SK-N-SH (cell line): ENCODE results near the gene CCNJL. TPM values are rescaled to one million over a fixed set of nuclear protein-coding genes. Genes with fewer than 3 reads are reported as not detected.

Experiments used
- CTCF ChIA-PET: fragments of 300-600, 350-600 bp; formaldehyde crosslinking; extraction: SDS; loops from one replicate; lab custom pipeline; 2021; lab: Yijun Ruan, JAX
- POLR2A ChIA-PET: fragments of 350-600 bp; sonication (Branson Sonifier 250); formaldehyde crosslinking; extraction: SDS; loops from one replicate; lab custom pipeline; 2020; ENCODE audit warnings: antibody characterized with exemption, inconsistent platforms; lab: Yijun Ruan, JAX
- DNase-seq: peaks from one replicate; pipeline ENCODE4 v3.0.0; 2012
- H2AFZ ChIP-seq: fragments of 200-600 bp; sonication (generic); 2 replicates; pipeline ENCODE4 v1.8.1; 2016; ENCODE audit warnings: antibody characterized with exemption, mild to moderate bottlenecking, low read depth
- H3F3A ChIP-seq: fragments of 200-600 bp; sonication (generic); replicated peaks from 2 replicates; pipeline ENCODE3; 2016; ENCODE audit warnings: antibody characterized with exemption, mild to moderate bottlenecking; ENCODE audit not compliant: insufficient read depth
- H3K27ac ChIP-seq, 2 experiments: fragments of 200-500 bp in 1 of 2; fragments of 200-600 bp in 1 of 2; sonication (Bioruptor generic) in 1 of 2; sonication (generic), shearing (Covaris generic) in 1 of 2; 2 replicates each; pipeline versions ENCODE4 v1.5.1 to v1.6.1; 2014 to 2016; ENCODE audit warnings: low read depth in 2 of 2, inconsistent platforms in 1 of 2, low read length in 1 of 2, mild to moderate bottlenecking in 1 of 2, mixed read lengths in 1 of 2
- H3K27me3 ChIP-seq: fragments of 200-600 bp; sonication (generic), shearing (Covaris generic); 2 replicates; pipeline ENCODE4 v1.6.1; 2016; ENCODE audit warnings: mixed run types; ENCODE audit not compliant: insufficient read depth
- H3K36me3 ChIP-seq, 2 experiments: fragments of 200-500 bp in 1 of 2; fragments of 200-600 bp in 1 of 2; sonication (Bioruptor generic) in 1 of 2; sonication (generic) in 1 of 2; replicated peaks in 1 of 2; 2 replicates each; pipeline versions ENCODE3 to v1.5.1; 2014 to 2016; ENCODE audit warnings: low read length in 1 of 2, mild to moderate bottlenecking in 1 of 2; ENCODE audit not compliant: insufficient read depth in 2 of 2, control insufficient read depth in 1 of 2
- H3K4me1 ChIP-seq, 2 experiments: fragments of 200-500 bp in 1 of 2; fragments of 200-600 bp in 1 of 2; sonication (Bioruptor generic) in 1 of 2; sonication (generic), shearing (Covaris generic) in 1 of 2; 2 replicates each; pipeline versions ENCODE4 v1.5.1 to v1.6.1; 2014 to 2016; ENCODE audit warnings: low read depth in 1 of 2, low read length in 1 of 2, mixed run types in 1 of 2; ENCODE audit not compliant: insufficient read depth in 2 of 2, control insufficient read depth in 1 of 2
- H3K4me2 ChIP-seq: fragments of 200-600 bp; sonication (generic), shearing (Covaris generic); 2 replicates; pipeline ENCODE4 v1.6.1; 2017; ENCODE audit warnings: mixed run types
- H3K4me3 ChIP-seq, 2 experiments: fragments of 200-500 bp in 1 of 2; fragments of 200-600 bp in 1 of 2; sonication (Bioruptor generic) in 1 of 2; sonication (generic), shearing (Covaris generic) in 1 of 2; 2 replicates each; pipeline versions ENCODE4 v1.5.1 to v1.8.1; 2014 to 2016; ENCODE audit warnings: low read depth in 2 of 2, inconsistent platforms in 1 of 2, low read length in 1 of 2, mild to moderate bottlenecking in 1 of 2, mixed read lengths in 1 of 2, moderate library complexity in 1 of 2
- H3K79me2 ChIP-seq: fragments of 200-600 bp; sonication (generic); 2 replicates; pipeline ENCODE4 v1.8.1; 2017; ENCODE audit warnings: mild to moderate bottlenecking; ENCODE audit not compliant: insufficient read depth
- H3K9ac ChIP-seq: fragments of 200-600 bp; sonication (generic); 2 replicates; pipeline ENCODE4 v1.6.1; 2017; ENCODE audit warnings: mixed run types
- H3K9me2 ChIP-seq: fragments of 200-600 bp; sonication (generic); 2 replicates; pipeline ENCODE4 v1.6.1; 2017; ENCODE audit warnings: mixed run types
- H3K9me3 ChIP-seq: fragments of 200-600 bp; sonication (generic); 2 replicates; pipeline ENCODE4 v1.6.1; 2017; ENCODE audit warnings: mixed run types, mild to moderate bottlenecking, moderate library complexity
- H4K20me1 ChIP-seq: fragments of 200-600 bp; sonication (generic); 2 replicates; pipeline ENCODE4 v1.6.1; 2017; ENCODE audit warnings: mild to moderate bottlenecking, mixed run types; ENCODE audit not compliant: insufficient read depth
- CHD2 ChIP-seq: fragments of 150-350 bp; IDR thresholded peaks from 2 replicates; pipeline ENCODE4 v1.6.1; 2018; ENCODE audit warnings: low read length; ENCODE audit not compliant: partially characterized antibody
- ELF1 ChIP-seq: IDR thresholded peaks from 2 replicates; pipeline ENCODE4 v1.4.0; 2012
- FOSL2 ChIP-seq: IDR thresholded peaks from 2 replicates; pipeline ENCODE4 v1.4.0; 2012; ENCODE audit warnings: low read depth, mild to moderate bottlenecking, moderate library complexity, borderline replicate concordance
- FOXJ3 ChIP-seq: sonication (generic); formaldehyde crosslinking; IDR thresholded peaks from 2 replicates; pipeline ENCODE4 v1.5.1; 2020; ENCODE audit warnings: mild to moderate bottlenecking, missing genetic modification reagents
- FOXM1 ChIP-seq: IDR thresholded peaks from 2 replicates; pipeline ENCODE4 v1.4.0; 2012; ENCODE audit warnings: low read depth, mild to moderate bottlenecking
- GABPA ChIP-seq: IDR thresholded peaks from 2 replicates; pipeline ENCODE4 v1.4.0; 2012; ENCODE audit warnings: low read depth, mild to moderate bottlenecking
- JUND ChIP-seq: IDR thresholded peaks from 2 replicates; pipeline ENCODE4 v1.4.0; 2012
- MEF2A ChIP-seq: IDR thresholded peaks from 2 replicates; pipeline ENCODE4 v1.4.0; 2012; ENCODE audit warnings: low read depth, borderline replicate concordance
- NFIC ChIP-seq: IDR thresholded peaks from 2 replicates; pipeline ENCODE4 v1.4.0; 2012; ENCODE audit warnings: borderline replicate concordance
- PBX3 ChIP-seq: IDR thresholded peaks from 2 replicates; pipeline ENCODE4; 2012
- REST ChIP-seq: IDR thresholded peaks from 2 replicates; pipeline ENCODE4 v1.6.1; 2012; ENCODE audit warnings: mild to moderate bottlenecking, low read depth, low read length, moderate library complexity
- RFX5 ChIP-seq: IDR thresholded peaks from 2 replicates; pipeline ENCODE4 v1.6.1; 2012; ENCODE audit warnings: mild to moderate bottlenecking, improper control_type of control experiment, low read length
- RXRA ChIP-seq: IDR thresholded peaks from 2 replicates; pipeline ENCODE4 v1.4.0; 2012; ENCODE audit warnings: low read depth, mild to moderate bottlenecking, borderline replicate concordance
- SIN3A ChIP-seq: IDR thresholded peaks from 2 replicates; pipeline ENCODE4 v1.6.1; 2012; ENCODE audit warnings: low read depth, mild to moderate bottlenecking, low read length, moderate library complexity, borderline replicate concordance
- TEAD4 ChIP-seq: IDR thresholded peaks from 2 replicates; pipeline ENCODE4 v1.4.0; 2012; ENCODE audit warnings: mild to moderate bottlenecking, borderline replicate concordance; ENCODE audit not compliant: insufficient read depth
- WGBS: methylation state at CpG from one replicate; pipeline ENCODE4 v1.1.6; 2017; ENCODE audit warnings: low lambda C conversion rate; 5-methylcytosine and 5-hydroxymethylcytosine counted together
- polyA plus RNA-seq, 3 experiments: library from polyadenylated mRNA; depleted of rRNA; stranded (reverse); fragments of >200 nt; gene quantifications; 2 replicates each; pipeline ENCODE4 v1.2.3, GENCODE V29; 2012
- TF ChIP-seq, protein P1 (sequence below): IDR thresholded peaks from 2 replicates; pipeline ENCODE4 v1.4.0; 2012; ENCODE audit warnings: low read depth, borderline replicate concordance
- TF ChIP-seq, protein P2 (sequence below): fragments of 200-600 bp; sonication (generic); IDR thresholded peaks from 2 replicates; pipeline ENCODE4 v1.6.1; 2017; ENCODE audit warnings: antibody characterized with exemption, mild to moderate bottlenecking, moderate library complexity

CCNJL gene
- polyA plus RNA-seq, 1 of the 3 experiments (the other 2 are of a cell fraction), result 7.1 TPM

DNA sequence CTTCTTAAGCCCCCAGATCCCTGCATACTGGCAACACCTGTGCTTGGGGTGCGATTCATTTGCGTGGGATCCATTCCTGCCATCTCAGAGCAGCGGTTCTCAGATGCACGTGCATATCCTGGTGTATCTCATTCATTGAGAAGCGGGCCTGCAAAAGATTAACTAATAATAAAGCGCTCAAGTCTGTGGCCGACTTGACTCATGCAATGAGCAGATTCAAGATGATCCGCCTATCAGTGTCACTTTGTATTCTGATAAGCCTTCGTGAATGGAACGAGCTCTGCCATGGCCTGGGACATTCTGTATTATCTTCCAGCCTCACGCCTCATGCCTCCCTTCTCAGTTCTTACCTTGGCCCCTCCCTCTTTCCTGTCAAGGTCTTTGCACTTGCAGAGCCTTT lies 35.7 kb upstream of the CCNJL start:
- Histone ChIP-seq H2AFZ (no peak overlapping the region), H3K4me2 (no peak overlapping the region), H3K9ac (no peak overlapping the region), H3K79me2 (no peaks in the 10 kb centered on the region), H3K4me3 (no peak overlapping the region), H3K9me2 (no peaks in the 10 kb centered on the region), H3K36me3 (no peaks in the 10 kb centered on the region), H4K20me1 (no peaks in the 10 kb centered on the region), H3K27ac (no peak overlapping the region), H3K27me3 (no peaks in the 10 kb centered on the region), H3K9me3 (no peaks in the 10 kb centered on the region), H3K4me1 (peaks cover 0 to 4% of the 10 kb centered on the region in 2 experiments; a peak in 1 of 4 replicates), H3F3A (no peaks in the 10 kb centered on the region)
- no peak for DNase-seq
- TF ChIP-seq RXRA, result no peak
- no peak for TF ChIP-seq GABPA
- no peak for TF ChIP-seq JUND
- no peak for TF ChIP-seq FOXM1
- TF ChIP-seq, protein P1, sequence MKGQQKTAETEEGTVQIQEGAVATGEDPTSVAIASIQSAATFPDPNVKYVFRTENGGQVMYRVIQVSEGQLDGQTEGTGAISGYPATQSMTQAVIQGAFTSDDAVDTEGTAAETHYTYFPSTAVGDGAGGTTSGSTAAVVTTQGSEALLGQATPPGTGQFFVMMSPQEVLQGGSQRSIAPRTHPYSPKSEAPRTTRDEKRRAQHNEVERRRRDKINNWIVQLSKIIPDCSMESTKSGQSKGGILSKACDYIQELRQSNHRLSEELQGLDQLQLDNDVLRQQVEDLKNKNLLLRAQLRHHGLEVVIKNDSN, result no peak
- TF ChIP-seq PBX3, result no peak
- TF ChIP-seq SIN3A, result no peak
- TF ChIP-seq REST, result no peak
- no peak for TF ChIP-seq CHD2
- no peak for TF ChIP-seq MEF2A
- TF ChIP-seq RFX5, result no peak
- no peak for TF ChIP-seq NFIC
- TF ChIP-seq, protein P2, sequence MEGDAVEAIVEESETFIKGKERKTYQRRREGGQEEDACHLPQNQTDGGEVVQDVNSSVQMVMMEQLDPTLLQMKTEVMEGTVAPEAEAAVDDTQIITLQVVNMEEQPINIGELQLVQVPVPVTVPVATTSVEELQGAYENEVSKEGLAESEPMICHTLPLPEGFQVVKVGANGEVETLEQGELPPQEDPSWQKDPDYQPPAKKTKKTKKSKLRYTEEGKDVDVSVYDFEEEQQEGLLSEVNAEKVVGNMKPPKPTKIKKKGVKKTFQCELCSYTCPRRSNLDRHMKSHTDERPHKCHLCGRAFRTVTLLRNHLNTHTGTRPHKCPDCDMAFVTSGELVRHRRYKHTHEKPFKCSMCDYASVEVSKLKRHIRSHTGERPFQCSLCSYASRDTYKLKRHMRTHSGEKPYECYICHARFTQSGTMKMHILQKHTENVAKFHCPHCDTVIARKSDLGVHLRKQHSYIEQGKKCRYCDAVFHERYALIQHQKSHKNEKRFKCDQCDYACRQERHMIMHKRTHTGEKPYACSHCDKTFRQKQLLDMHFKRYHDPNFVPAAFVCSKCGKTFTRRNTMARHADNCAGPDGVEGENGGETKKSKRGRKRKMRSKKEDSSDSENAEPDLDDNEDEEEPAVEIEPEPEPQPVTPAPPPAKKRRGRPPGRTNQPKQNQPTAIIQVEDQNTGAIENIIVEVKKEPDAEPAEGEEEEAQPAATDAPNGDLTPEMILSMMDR, result no peak
- no peak for TF ChIP-seq FOXJ3 (CRISPR knock-in tag)
- TF ChIP-seq TEAD4, result no peak
- TF ChIP-seq ELF1, result no peak
- no peak for TF ChIP-seq FOSL2
- CTCF ChIA-PET, result interaction anchor here (0.9 to 1.8 kb wide), 6 partner anchors 11 to 326 kb away, joined by 3 to 13 read pairs (median 4); partner anchors contain the start of gene C1QTNF2
- POLR2A ChIA-PET, result no interaction called here
- 92% methylated on average over 11 of the region's 11 CpGs for WGBS
